HCT116 (cell line): ENCODE results near the gene SCYL2. TPM values are rescaled to one million over a fixed set of nuclear protein-coding genes. Genes with fewer than 3 reads are reported as not detected.

Experiments
- ATAC-seq: fragments of 200-7000 bp; cut with Tn5 transposase; 2 replicates; pipeline ENCODE4 v1.9.1; 2020; ENCODE audit warnings: mild to moderate bottlenecking, moderate library complexity
- BruUV-seq: library from RNA; stranded (reverse); fragments of 400-500 nt; replicated peaks from 2 replicates; lab custom pipeline; 2021; lab: Mats Ljungman, UMichigan
- CTCF ChIA-PET: fragments of 300-600 bp; sonication (Branson Sonifier 250); formaldehyde crosslinking; loops from one replicate; lab custom pipeline; 2021; ENCODE audit warnings: antibody characterized with exemption; lab: Charles Lee
- POLR2A ChIA-PET: fragments of 300-600, 350-600 bp; sonication (Branson Sonifier 250); formaldehyde crosslinking; loops from one replicate; lab custom pipeline; 2021; ENCODE audit warnings: antibody characterized with exemption; lab: Charles Lee
- RAD21 ChIA-PET, 2 experiments: fragments of 300-600 bp; sonication (Branson Sonifier 250); formaldehyde crosslinking; loops; one replicate each; lab custom pipeline; 2023; ENCODE audit warnings: low total read pairs in 2 of 2; ENCODE audit not compliant: uncharacterized antibody in 2 of 2, unreplicated experiment in 2 of 2, low non-redundant PET in 1 of 2; lab: Charles Lee
- DNase-seq: peaks from one replicate; pipeline ENCODE4 v3.0.0-alpha.2; 2010; ENCODE audit warnings: low read depth, low spot score
- H2AFZ ChIP-seq: fragments of 200-600 bp; shearing (Covaris generic), sonication (generic); 2 replicates; pipeline ENCODE4 v1.6.1; 2017; ENCODE audit warnings: low read depth, mixed run types, mixed read lengths, antibody characterized with exemption, low read length; ENCODE audit not compliant: poor library complexity, severe bottlenecking
- H3K27ac ChIP-seq: 2 replicates; pipeline ENCODE4 v1.5.1; 2012; ENCODE audit warnings: low read depth, low read length
- H3K27me3 ChIP-seq: fragments of 200-600 bp; sonication (generic); 2 replicates; pipeline ENCODE4 v1.6.1; 2016; ENCODE audit warnings: mixed run types, low read length, mixed read lengths; ENCODE audit not compliant: insufficient read depth
- H3K36me3 ChIP-seq, 2 experiments: fragments of 200-500 bp in 1 of 2; fragments of 200-600 bp in 1 of 2; sonication (Bioruptor generic) in 1 of 2; sonication (generic) in 1 of 2; 2 replicates each; pipeline versions ENCODE4 v1.5.1 to v1.6.1; 2014 to 2016; ENCODE audit warnings: low read length in 2 of 2, inconsistent platforms in 1 of 2, mixed read lengths in 1 of 2, mixed run types in 1 of 2; ENCODE audit not compliant: insufficient read depth in 2 of 2, control insufficient read depth in 1 of 2
- H3K4me1 ChIP-seq, 2 experiments: fragments of 200-600 bp in 1 of 2; sonication (generic) in 1 of 2; 2 replicates each; pipeline versions ENCODE4 v1.5.1 to v1.6.1; 2012 to 2017; ENCODE audit warnings: low read length in 2 of 2, inconsistent platforms in 1 of 2, mild to moderate bottlenecking in 1 of 2, mixed read lengths in 1 of 2, mixed run types in 1 of 2, moderate library complexity in 1 of 2; ENCODE audit not compliant: insufficient read depth in 2 of 2, control insufficient read depth in 1 of 2
- H3K4me2 ChIP-seq: fragments of 200-600 bp; sonication (generic); 2 replicates; pipeline ENCODE4 v1.6.1; 2017; ENCODE audit warnings: mixed run types, low read length, mixed read lengths
- H3K4me3 ChIP-seq, 2 experiments: fragments of 200-600 bp in 1 of 2; sonication (generic) in 1 of 2; replicated peaks in 1 of 2; 2 replicates each; pipeline ENCODE4 v1.5.1; 2011 to 2016; ENCODE audit warnings: low read length in 2 of 2, control low read depth in 1 of 2, low read depth in 1 of 2, mild to moderate bottlenecking in 1 of 2, mixed read lengths in 1 of 2, mixed run types in 1 of 2
- H3K79me2 ChIP-seq: fragments of 200-600 bp; sonication (generic); 2 replicates; pipeline ENCODE4 v1.6.1; 2017; ENCODE audit warnings: mild to moderate bottlenecking, mixed run types, low read length, moderate library complexity, mixed read lengths; ENCODE audit not compliant: insufficient read depth
- H3K9ac ChIP-seq: fragments of 200-600 bp; sonication (generic); 2 replicates; pipeline ENCODE4 v1.6.1; 2016; ENCODE audit warnings: low read length, mixed read lengths
- H3K9me2 ChIP-seq: fragments of 200-600 bp; sonication (generic), shearing (Covaris generic); 2 replicates; pipeline ENCODE4 v1.6.1; 2017; ENCODE audit warnings: mixed run types, mild to moderate bottlenecking, moderate library complexity; ENCODE audit not compliant: insufficient read depth
- H3K9me3 ChIP-seq, 2 experiments: fragments of 200-500 bp in 1 of 2; fragments of 200-600 bp in 1 of 2; sonication (Bioruptor generic) in 1 of 2; sonication (generic) in 1 of 2; 2 replicates each; pipeline ENCODE4 v1.6.1; 2014 to 2017; ENCODE audit warnings: low read length in 2 of 2, mixed read lengths in 2 of 2, inconsistent platforms in 1 of 2, low read depth in 1 of 2, mild to moderate bottlenecking in 1 of 2, mixed run types in 1 of 2, moderate library complexity in 1 of 2; ENCODE audit not compliant: control insufficient read depth in 1 of 2, insufficient read depth in 1 of 2
- H4K20me1 ChIP-seq: fragments of 200-600 bp; sonication (generic), shearing (Covaris generic); 2 replicates; pipeline ENCODE4 v1.6.1; 2017; ENCODE audit warnings: mixed run types, mild to moderate bottlenecking, moderate library complexity; ENCODE audit not compliant: insufficient read depth
- POLR2A ChIP-seq: IDR thresholded peaks from 2 replicates; pipeline ENCODE4 v1.7.0; 2011; ENCODE audit warnings: borderline replicate concordance; ENCODE audit not compliant: insufficient read depth, insufficient read length; ENCODE audit errors: extremely low read depth
- POLR2AphosphoS5 ChIP-seq: IDR thresholded peaks from 2 replicates; pipeline ENCODE4 v1.6.1; 2011; ENCODE audit warnings: mild to moderate bottlenecking, low read depth, low read length, moderate library complexity
- SIN3A ChIP-seq: IDR thresholded peaks from 2 replicates; pipeline ENCODE4 v1.6.1; 2012; ENCODE audit warnings: low read depth
- TCF7L2 ChIP-seq: IDR thresholded peaks from 2 replicates; pipeline ENCODE4 v1.7.0; 2011; ENCODE audit warnings: borderline replicate concordance, inconsistent platforms; ENCODE audit not compliant: insufficient read depth, insufficient read length; ENCODE audit errors: extremely low read depth
- ZFX ChIP-seq: fragments of 450-650 bp; IDR thresholded peaks from 2 replicates; pipeline ENCODE4 v1.6.1; 2017
- ZNF274 ChIP-seq: fragments of 200-500 bp; sonication (Bioruptor generic); IDR thresholded peaks from 2 replicates; pipeline ENCODE4 v1.6.1; 2014; ENCODE audit warnings: mild to moderate bottlenecking, low read depth, low read length, inconsistent platforms
- intact Hi-C: fragments of 100-400 bp; cut with micrococcal nuclease; formaldehyde crosslinking; loops from 2 replicates; pipeline ENCODE4 v1.10.0; 2022
- total RNA-seq: library from RNA; stranded (reverse); gene quantifications from one replicate; pipeline ENCODE4 v1.2.1, GENCODE V29; 2021; ENCODE audit not compliant: unreplicated experiment

Gene SCYL2
- total RNA-seq, 1 experiment from 2014 or later = 31.7 TPM

DNA sequence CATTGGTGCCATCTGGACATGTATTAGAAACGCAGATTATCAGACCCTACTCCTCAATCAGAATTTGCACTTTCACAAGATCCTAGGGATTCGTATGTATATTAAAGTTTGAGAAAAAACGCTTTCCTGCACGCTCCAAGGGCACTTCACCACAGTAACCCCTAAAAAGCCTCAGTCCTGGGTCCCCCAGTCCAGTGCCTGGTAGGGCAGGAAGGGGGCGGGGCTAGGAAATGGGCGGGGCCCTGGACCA, 467 bp upstream of the SCYL2 start:
- CTCF ChIA-PET = interaction anchor here (0.9 to 1.1 kb wide), 4 partner anchors 31 to 288 kb away, joined by 3 read pairs; no protein-coding TSS in a partner anchor
- Histone ChIP-seq H3K9me3 (no peaks in the 10 kb centered on the region), H3K27ac (peak overlapping the region; percentile 89), H4K20me1 (no peaks in the 10 kb centered on the region), H3K9ac (peak overlapping the region; percentile 89), H3K9me2 (no peaks in the 10 kb centered on the region), H3K4me1 (peaks cover 3 to 18% of the 10 kb centered on the region in 2 experiments; a peak in 3 of 4 replicates), H3K4me2 (peak overlapping the region; percentile 76), H3K79me2 (peaks cover 41% of the 10 kb centered on the region), H3K36me3 (0 out of 4 replicates have a peak, but pooled peaks cover 0 to 2% of the 10 kb centered on the region in 2 experiments), H3K27me3 (no peaks in the 10 kb centered on the region), H3K4me3 (peak overlapping the region; percentile 79 to 92), H2AFZ (peak overlapping the region; percentile 89)
- RAD21 ChIA-PET = interaction anchor here in 1 of 2 experiments (1.1 kb wide), 1 partner anchor 111 kb away, joined by 3 read pairs; no protein-coding TSS in a partner anchor
- DNase-seq = no peak
- POLR2A ChIA-PET = interaction anchor here (0.7 to 1.7 kb wide), 4 partner anchors 9 to 66 kb away, joined by 3 to 8 read pairs (median 4); partner anchors contain the start of gene ACTR6
- TF ChIP-seq POLR2AphosphoS5 (peak; percentile 65), POLR2A (no peak)
- intact Hi-C loops = loop anchor here (2.0 to 5.0 kb wide), 2 partner anchors 66 to 124 kb away; partner anchors contain the start of genes ACTR6 and BLTP3B
- BruUV-seq = no TSS peak
- ATAC-seq = peak; percentile 88

DNA sequence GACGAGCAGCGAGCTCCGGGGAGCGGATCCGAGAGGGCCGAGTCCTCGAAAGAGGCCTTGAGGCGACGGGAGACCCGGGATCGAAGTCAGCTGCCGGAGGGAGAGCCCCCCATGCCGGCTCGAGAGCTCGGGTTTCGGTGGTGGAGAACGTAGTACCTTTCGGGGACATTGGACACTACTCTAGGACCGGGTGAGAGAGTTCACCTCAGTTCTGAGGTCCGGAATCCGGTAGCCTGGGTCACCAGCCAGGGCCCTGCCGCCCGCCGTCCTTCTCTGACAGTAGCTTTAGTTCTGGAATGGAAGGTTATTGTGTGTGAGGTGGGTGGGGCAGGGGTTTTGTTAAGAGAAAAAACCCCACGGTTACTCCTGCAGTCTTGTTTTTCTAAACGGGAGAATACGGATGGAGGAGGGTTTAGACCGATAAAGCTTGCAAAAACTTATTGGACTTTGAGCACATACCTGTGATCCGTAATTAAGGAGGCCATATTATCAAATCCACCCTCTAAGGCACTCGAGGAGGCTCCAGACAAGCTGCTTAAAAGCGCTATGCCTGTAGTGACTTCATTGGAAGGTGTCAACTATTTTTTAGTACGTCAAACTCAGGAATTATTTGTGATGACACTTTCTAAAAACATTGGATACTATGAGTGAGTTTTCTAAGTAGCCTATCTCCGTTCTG, 765 bp downstream of the SCYL2 start:
- Histone ChIP-seq H3K4me2 (peak overlapping the region; percentile 76), H3K27me3 (no peaks in the 10 kb centered on the region), H3K36me3 (0 out of 4 replicates have a peak, but pooled peaks cover 0 to 2% of the 10 kb centered on the region in 2 experiments), H3K9me2 (no peaks in the 10 kb centered on the region), H3K79me2 (peaks cover 53% of the 10 kb centered on the region), H3K27ac (peak overlapping the region; percentile 89), H3K4me1 (peaks cover 3 to 18% of the 10 kb centered on the region in 2 experiments; a peak in 3 of 4 replicates), H2AFZ (no peak overlapping the region), H3K9me3 (no peaks in the 10 kb centered on the region), H4K20me1 (no peaks in the 10 kb centered on the region), H3K9ac (peak overlapping the region; percentile 89), H3K4me3 (peak overlapping the region; percentile 79 to 92)
- RAD21 ChIA-PET = interaction anchor here (0.6 to 1.1 kb wide), 2 partner anchors 113 to 1610 kb away, joined by 3 to 4 read pairs; partner anchors contain the start of gene DRAM1 (in 1 of the 2)
- CTCF ChIA-PET = interaction anchor here (1.0 to 1.1 kb wide), 2 partner anchors 38 to 287 kb away, joined by 3 read pairs; no protein-coding TSS in a partner anchor
- DNase-seq (no peak), ATAC-seq (peak; percentile 5)
- POLR2A ChIA-PET = interaction anchor here (0.9 to 1.7 kb wide), 3 partner anchors 9 to 67 kb away, joined by 3 to 8 read pairs (median 5); partner anchors contain the start of gene ACTR6
- TF ChIP-seq SIN3A (no peak), ZFX (peak; percentile 59; the same call in 1 of the 2 replicates), ZNF274 (no peak), TCF7L2 (no peak)
- intact Hi-C loops = loop anchor here (2.0 to 5.0 kb wide), 2 partner anchors 67 to 125 kb away; partner anchors contain the start of genes ACTR6 and BLTP3B
- no TSS peak for BruUV-seq
